HG03108 (cell line): Measurements from ENCODE around the gene GCSAML.
"Not testable (repeated sequence)": the region's sequence is repeated elsewhere in the genome, so short reads cannot be mapped to it uniquely, and the experiment has no call there.

Experiments
- ATAC-seq: cut with Tn5 transposase; IDR thresholded peaks from one replicate; pipeline ENCODE4 v1.9.1; 2021; ENCODE audit warnings: moderate library complexity; ENCODE audit not compliant: unreplicated experiment

The GCSAML gene

GRCh38 chr1:247548769-247549182 lies at the start of gene GCSAML:
TSS of gene GCSAML (plus strand) at chr1:247549134. CDS start at chr1:247549192, 58 bp downstream.
- ATAC-seq = no peak

- ATAC-seq = no peak
Observed at GRCh38 chr1:247500865-247501264, 48.1 kb upstream of the GCSAML start.

GRCh38 chr1:247506831-247507230 lies 42.1 kb upstream of the GCSAML start:
- ATAC-seq = no peak

GRCh38 chr1:247517795-247518612 lies 30.9 kb upstream of the GCSAML start:
- ATAC-seq = no peak

GRCh38 chr1:247518613-247518891 lies 30.4 kb upstream of the GCSAML start:
- ATAC-seq = no peak

GRCh38 chr1:247521886-247522285 lies 27.0 kb upstream of the GCSAML start:
- not testable (repeated sequence) for ATAC-seq

- no peak for ATAC-seq
Observed at GRCh38 chr1:247528812-247529474, 20.0 kb upstream of the GCSAML start.

- no peak for ATAC-seq
Observed at GRCh38 chr1:247529771-247530355, 19.1 kb upstream of the GCSAML start.

- no peak for ATAC-seq
Observed at GRCh38 chr1:247530785-247531184, 18.1 kb upstream of the GCSAML start.

GRCh38 chr1:247531937-247532336 lies 17.0 kb upstream of the GCSAML start:
- ATAC-seq = no peak

GRCh38 chr1:247535402-247535801 lies 13.5 kb upstream of the GCSAML start:
- no peak for ATAC-seq

GRCh38 chr1:247536340-247536739 lies 12.6 kb upstream of the GCSAML start, which contains the start of gene OR2C3:
TSS of gene OR2C3 (minus strand) at chr1:247536440. CDS start at chr1:247532511, 3,929 bp downstream.
- no peak for ATAC-seq

GRCh38 chr1:247538561-247538960 lies 10.4 kb upstream of the GCSAML start:
- no peak for ATAC-seq

- ATAC-seq = no peak
Observed at GRCh38 chr1:247539215-247539614, 9.7 kb upstream of the GCSAML start.

GRCh38 chr1:247540581-247540980 lies 8.4 kb upstream of the GCSAML start:
- ATAC-seq = no peak

GRCh38 chr1:247542811-247543210 lies 6.1 kb upstream of the GCSAML start:
- no peak for ATAC-seq

- ATAC-seq = no peak
Observed at GRCh38 chr1:247548092-247548491, 842 bp upstream of the GCSAML start.

- no peak for ATAC-seq
Observed at GRCh38 chr1:247551721-247552120, 2.8 kb downstream of the GCSAML start.

GRCh38 chr1:247552231-247552630 lies 3.3 kb downstream of the GCSAML start:
- no peak for ATAC-seq

- ATAC-seq = no peak
Observed at GRCh38 chr1:247557926-247558674, 9.2 kb downstream of the GCSAML start.

- no peak for ATAC-seq
Observed at GRCh38 chr1:247561711-247562110, 12.8 kb downstream of the GCSAML start.
